NOMO-1 (cell line): ENCODE measurements around the gene TACC3.

ENCODE experiments used
- DNase-seq, 2 experiments: peaks; one replicate each; lab custom pipeline; 2025; ENCODE audit not compliant: unreplicated experiment in 2 of 2; lab: John Stamatoyannopoulos, UW

Gene TACC3

GRCh38 chr4:1769692-1770091 lies 48.4 kb downstream of the TACC3 start:
- DNase-seq, result no peak

DNA sequence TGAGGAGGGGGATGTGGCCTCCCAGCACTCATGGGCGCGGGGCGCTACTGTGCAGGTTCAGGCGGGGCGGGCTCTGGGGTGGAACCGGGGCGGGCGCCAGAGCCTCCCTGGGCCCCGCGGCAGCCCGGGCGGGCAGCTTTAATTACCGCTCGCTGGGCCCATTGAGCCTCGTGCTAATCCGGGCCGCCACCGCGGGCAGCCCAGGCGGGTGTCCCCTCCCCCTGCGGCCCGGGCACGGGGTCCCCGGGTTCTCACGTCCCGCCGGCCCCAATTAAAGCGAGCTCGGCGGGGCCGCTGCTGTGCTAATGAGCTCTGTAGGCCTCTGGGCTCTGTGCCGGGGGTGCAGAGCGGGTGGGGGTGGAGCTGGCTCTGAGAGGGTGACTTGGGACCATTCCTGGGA lies 48.9 kb downstream of the TACC3 start:
- DNase-seq, result no peak

DNA sequence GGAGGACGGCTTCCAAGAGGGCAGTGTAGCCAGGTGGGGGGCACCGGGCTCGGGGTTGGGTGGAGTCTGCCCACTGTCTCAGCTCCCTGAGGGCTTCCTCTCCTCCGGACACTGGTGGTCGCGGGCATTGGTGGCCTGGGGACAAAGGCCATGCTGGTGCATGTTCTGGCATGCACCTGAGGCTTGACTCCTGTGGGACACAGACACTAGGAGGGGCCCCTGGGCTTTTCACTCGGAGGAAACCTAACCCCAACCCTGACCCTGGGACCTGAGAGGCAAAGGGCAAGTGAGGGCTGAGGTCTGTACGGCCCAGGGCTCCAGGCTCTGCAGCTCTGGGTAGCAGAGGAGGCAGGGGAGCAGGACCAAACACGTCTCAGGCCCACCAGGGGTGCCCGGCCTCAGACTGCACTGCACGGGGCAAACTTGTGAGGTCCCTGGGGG lies 49.5 kb downstream of the TACC3 start:
- DNase-seq, result no peak

DNA sequence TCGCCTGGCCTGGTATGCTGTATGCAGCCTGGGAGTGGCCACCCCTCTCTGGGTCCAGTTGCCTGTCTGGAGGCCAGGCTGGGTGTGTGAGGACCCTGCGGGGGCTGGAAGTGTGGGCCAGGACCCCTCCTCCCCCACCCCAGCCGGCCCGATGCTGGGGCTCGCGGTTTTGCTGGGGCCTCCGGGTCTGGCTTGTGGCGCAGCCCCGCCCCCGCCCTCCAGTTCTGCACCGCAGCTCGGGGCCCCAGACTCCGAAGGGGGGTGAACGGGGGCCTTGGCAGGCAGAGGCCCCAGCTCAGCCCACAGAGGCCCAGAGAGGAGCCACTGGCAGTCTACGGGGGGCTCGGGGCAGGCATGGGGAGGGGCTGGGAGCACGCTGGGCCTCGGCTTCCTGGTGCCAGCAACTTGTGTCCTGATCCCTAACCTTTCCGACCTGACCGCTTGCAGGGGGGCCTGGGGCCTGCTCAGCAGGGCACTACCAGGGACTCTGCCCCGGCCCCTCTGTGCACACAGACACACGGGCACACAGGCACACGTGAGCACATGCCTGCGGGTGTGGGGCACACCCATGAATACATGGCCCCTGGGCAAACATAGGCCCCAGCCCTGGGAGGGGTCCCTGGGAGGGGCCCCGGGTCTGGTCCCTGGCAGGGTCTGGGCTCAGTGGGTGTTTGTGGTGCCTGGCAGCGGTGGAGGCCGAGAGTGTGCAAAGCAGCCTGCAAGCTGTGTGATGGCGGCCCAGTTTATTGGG lies 50.4 kb downstream of the TACC3 start:
- DNase-seq, result peak; percentile 36 to 70

- no peak for DNase-seq
Observed at GRCh38 chr4:1772853-1773538, 51.7 kb downstream of the TACC3 start.

- no peak for DNase-seq
Observed at GRCh38 chr4:1773754-1774153, 52.4 kb downstream of the TACC3 start.

GRCh38 chr4:1775731-1776500 lies 54.6 kb downstream of the TACC3 start:
- peak; percentile 33 to 74 for DNase-seq

GRCh38 chr4:1776521-1777161 lies 55.3 kb downstream of the TACC3 start:
- no peak for DNase-seq

DNA sequence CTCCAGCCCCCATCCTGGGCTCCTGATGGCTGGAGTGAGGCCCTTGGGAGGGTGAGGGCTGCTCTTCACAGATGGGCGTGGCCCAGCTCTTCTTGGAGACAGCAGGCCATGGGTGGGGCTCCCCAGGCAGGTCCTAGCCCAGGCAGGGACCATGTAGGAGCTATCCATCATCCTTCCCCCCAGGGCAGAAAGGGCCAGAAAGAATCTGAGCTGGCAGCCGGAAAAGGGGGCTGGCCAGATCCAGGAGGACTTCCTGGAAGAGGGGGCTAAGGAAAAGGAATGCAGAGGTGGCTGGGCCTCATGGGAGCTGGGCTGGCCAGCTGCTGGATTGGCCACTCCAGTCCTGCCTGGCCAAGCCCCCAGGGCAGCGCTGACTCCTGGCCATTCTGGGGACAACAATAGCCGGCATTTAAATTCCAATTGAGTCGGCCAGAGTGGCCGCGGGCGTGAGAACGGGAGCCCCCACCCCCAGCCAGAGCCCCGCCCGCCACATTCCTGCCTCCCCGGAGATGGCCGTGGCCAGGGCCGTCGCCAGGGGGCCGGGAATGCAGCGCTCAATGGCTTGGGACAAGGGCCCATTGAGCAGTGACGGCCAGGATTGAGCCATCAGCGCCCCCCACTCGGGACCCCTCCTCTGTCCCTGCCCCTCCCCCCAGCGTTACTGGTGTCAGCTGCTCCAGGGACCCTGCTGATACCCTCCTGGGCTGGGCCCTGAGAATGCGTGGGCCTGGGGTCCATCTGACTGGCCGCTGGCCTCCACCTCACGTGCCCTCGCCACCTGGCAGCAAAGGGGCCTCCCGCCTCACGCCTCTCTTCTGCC lies 56.7 kb downstream of the TACC3 start:
- DNase-seq, result no peak

DNA sequence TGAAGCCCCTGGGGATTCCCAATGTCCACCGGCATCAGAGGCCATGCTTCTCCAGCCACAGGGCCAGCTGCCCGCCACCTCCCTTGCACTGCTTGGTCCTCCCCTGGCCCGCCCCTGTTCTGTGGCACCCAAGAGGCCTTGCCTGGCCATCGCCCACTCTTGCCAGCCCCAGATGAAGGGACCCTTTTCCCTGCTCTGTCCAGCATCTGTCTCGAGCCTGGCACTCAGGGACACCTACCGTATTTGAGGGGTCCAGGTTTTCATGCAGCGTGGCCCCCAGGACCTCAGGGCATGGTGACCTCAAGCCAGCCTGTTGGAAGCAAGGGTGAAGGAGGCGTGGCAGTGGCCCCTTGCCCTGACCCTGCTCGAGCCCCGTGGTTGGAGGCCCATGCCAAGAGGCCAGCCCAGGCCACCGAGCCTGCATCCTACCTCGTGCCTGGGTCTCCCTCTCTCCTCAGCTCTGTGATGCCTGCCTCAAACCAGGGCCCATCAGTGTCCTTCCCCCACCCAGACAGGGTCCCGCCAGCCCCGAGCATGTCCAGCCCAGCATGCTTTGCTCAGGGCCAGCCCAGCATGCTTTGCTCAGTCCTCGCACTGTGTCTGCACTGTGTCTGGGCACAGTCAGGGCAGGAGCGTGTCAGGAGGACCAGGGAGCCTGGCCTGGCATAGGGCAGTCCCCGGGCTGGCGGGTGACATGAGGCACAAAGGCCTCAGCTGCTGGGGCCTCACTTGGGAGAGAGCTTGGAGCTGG lies 57.5 kb downstream of the TACC3 start:
- no peak for DNase-seq

DNA sequence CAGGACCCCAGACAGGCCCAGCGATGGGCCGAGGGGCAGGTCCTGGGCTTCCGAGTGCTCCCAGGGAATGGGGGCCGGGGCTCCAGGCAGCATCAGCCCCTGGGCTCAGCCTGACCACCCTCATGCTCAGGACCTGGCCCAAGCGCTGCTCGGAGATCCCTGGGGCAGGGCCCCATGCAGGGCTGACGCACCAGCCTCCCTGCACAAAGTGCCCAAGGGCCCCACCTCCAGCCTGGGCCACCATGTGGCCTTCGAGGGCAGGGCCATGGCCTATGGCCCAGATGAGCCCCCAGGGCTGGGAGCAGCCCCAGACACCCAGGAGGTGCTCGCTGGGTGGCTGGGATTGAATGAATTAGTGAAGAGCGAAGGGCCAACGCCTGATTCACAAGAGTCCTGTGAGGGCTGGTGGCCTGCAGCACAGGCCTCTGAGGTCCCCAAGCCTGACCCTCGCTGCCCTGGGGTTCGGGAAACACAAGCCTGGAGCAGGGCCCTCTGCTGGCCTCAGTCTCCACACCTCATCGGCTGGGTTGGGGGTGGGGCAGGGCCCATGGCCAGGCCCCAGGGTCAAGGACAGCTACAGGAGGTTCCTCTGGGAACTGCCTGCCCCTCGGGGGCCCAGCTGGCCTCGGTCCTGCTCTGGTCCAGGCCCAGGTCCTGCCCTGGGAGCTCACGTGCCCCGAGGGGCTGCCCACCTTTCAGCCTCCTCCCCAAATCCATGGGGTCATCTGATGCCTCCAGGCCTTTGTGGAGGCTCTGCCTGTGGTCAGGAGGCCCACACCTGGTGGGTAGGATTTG lies 58.5 kb downstream of the TACC3 start:
- no peak for DNase-seq

DNA sequence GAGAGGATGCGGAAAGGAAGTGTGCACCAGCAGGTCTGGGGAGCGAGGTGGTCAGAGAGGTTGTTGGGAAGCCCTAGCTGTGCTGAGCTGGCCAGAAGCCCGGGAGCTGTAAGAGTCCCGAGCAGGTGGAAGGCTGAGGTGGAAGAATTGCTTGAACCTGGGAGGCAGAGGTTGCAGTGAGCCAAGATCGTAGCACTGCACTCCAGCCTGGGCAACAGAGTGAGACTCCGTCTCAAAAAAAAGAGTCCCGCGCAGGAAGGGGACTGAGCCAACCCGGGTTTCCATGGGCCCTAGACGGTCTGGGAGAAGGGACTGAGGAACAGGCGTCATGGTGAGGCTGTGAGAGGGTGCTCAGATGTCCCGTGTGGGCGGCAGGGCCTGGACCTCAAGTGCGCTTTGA lies 59.1 kb downstream of the TACC3 start:
- no peak for DNase-seq

- no peak for DNase-seq
Observed at GRCh38 chr4:1783015-1783414, 61.7 kb downstream of the TACC3 start.

- no peak for DNase-seq
Observed at GRCh38 chr4:1783970-1784369, 62.6 kb downstream of the TACC3 start.

- no peak for DNase-seq
Observed at GRCh38 chr4:1784395-1784788, 63.1 kb downstream of the TACC3 start.

- DNase-seq, result no peak
Observed at GRCh38 chr4:1784789-1785591, 63.7 kb downstream of the TACC3 start.

DNA sequence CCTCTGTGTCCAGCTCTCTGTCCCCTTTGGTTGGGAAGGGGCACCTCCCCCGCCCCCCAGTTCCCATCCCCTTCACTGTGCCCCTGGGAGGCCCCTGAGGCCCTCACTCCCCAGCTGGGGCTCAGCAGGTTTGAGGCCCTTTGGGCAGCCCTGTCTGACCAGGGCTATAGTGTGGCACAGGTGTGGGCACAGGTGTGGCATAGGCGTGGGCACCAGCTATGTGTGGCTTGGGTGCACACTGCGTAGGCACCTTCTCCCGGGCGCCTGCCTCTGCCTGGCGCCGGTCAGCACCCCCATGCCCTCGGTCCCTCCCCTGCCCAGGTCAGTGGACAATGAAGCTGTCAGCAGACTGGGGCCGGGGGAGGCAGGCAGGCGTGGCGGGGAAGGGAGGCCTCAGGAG lies 64.3 kb downstream of the TACC3 start:
- DNase-seq, result no peak
